Mesenchymal stem cell (in vitro differentiated cells and primary cell): ENCODE measurements around the gene SGCG.
A peak's percentile ranks its signal among the peaks of the same experiment; 100 is the strongest.

Experiments used
- DNase-seq: peaks from one replicate; pipeline ENCODE4 v3.0.0-alpha.2; 2013
- H2AFZ ChIP-seq: one replicate; pipeline ENCODE4 v1.6.1; 2013; ENCODE audit warnings: low read depth, mild to moderate bottlenecking, control low read depth, inconsistent platforms, low read length, moderate library complexity
- H2AK5ac ChIP-seq: 2 replicates; pipeline ENCODE4 v1.6.1; 2013; ENCODE audit warnings: low read length, moderate library complexity, mild to moderate bottlenecking, inconsistent platforms; ENCODE audit not compliant: severe bottlenecking
- H2BK120ac ChIP-seq: one replicate; pipeline ENCODE4 v1.6.1; 2013; ENCODE audit warnings: low read depth, mild to moderate bottlenecking, inconsistent platforms, low read length, moderate library complexity
- H2BK12ac ChIP-seq, 2 experiments: one replicate each; pipeline ENCODE4 v1.6.1; 2013; ENCODE audit warnings: inconsistent platforms in 2 of 2, low read length in 2 of 2, mild to moderate bottlenecking in 2 of 2, moderate library complexity in 2 of 2, control low read depth in 1 of 2
- H2BK15ac ChIP-seq: one replicate; pipeline ENCODE4 v1.6.1; 2013; ENCODE audit warnings: mild to moderate bottlenecking, low read depth, inconsistent platforms; ENCODE audit not compliant: poor library complexity, severe bottlenecking
- H2BK5ac ChIP-seq: 2 replicates; pipeline ENCODE4 v1.6.1; 2013; ENCODE audit warnings: low read depth, mild to moderate bottlenecking, low read length, control low read depth, inconsistent platforms; ENCODE audit not compliant: poor library complexity, severe bottlenecking
- H3K14ac ChIP-seq, 2 experiments: one replicate each; pipeline ENCODE4 v1.6.1; 2013; ENCODE audit warnings: inconsistent platforms in 2 of 2, low read length in 2 of 2, control low read depth in 1 of 2, mild to moderate bottlenecking in 1 of 2, moderate library complexity in 1 of 2
- H3K18ac ChIP-seq, 2 experiments: one replicate each; pipeline ENCODE4 v1.6.1; 2013; ENCODE audit warnings: inconsistent platforms in 2 of 2, low read length in 2 of 2, control low read depth in 1 of 2, low read depth in 1 of 2, mild to moderate bottlenecking in 1 of 2
- H3K23ac ChIP-seq, 2 experiments: one replicate each; pipeline ENCODE4 v1.6.1; 2013; ENCODE audit warnings: inconsistent platforms in 2 of 2, low read length in 2 of 2, mild to moderate bottlenecking in 2 of 2, moderate library complexity in 2 of 2, control low read depth in 1 of 2
- H3K27ac ChIP-seq: 2 replicates; pipeline ENCODE4 v1.5.1; 2013; ENCODE audit warnings: mild to moderate bottlenecking, moderate library complexity, low read length, control low read depth, inconsistent platforms; ENCODE audit not compliant: poor library complexity, severe bottlenecking
- H3K27me3 ChIP-seq, 2 experiments: 2 replicates each; pipeline versions ENCODE4 v1.6.1 to v1.7.0; 2013; ENCODE audit warnings: low read length in 2 of 2, mild to moderate bottlenecking in 2 of 2, moderate library complexity in 2 of 2, control low read depth in 1 of 2, inconsistent platforms in 1 of 2; ENCODE audit not compliant: control insufficient read depth in 1 of 2, insufficient read depth in 1 of 2
- H3K36me3 ChIP-seq, 2 experiments: 2 replicates each; pipeline versions ENCODE4 v1.6.1 to v1.7.0; 2013; ENCODE audit warnings: low read length in 2 of 2, control low read depth in 1 of 2, inconsistent platforms in 1 of 2, low read depth in 1 of 2, mild to moderate bottlenecking in 1 of 2; ENCODE audit not compliant: insufficient read depth in 2 of 2, control insufficient read depth in 1 of 2
- H3K4ac ChIP-seq, 2 experiments: one replicate each; pipeline ENCODE4 v1.6.1; 2013; ENCODE audit warnings: inconsistent platforms in 2 of 2, low read length in 2 of 2, mild to moderate bottlenecking in 2 of 2, moderate library complexity in 2 of 2, control low read depth in 1 of 2, low read depth in 1 of 2
- H3K4me1 ChIP-seq: 2 replicates; pipeline ENCODE4 v1.6.1; 2013; ENCODE audit warnings: low read depth, low read length, control low read depth; ENCODE audit not compliant: control insufficient read depth, insufficient read depth
- H3K4me2 ChIP-seq: 2 replicates; pipeline ENCODE4 v1.6.1; 2013; ENCODE audit warnings: low read length, mild to moderate bottlenecking, inconsistent platforms; ENCODE audit not compliant: poor library complexity, severe bottlenecking
- H3K4me3 ChIP-seq, 2 experiments: 2 replicates each; pipeline versions ENCODE4 v1.5.1 to v1.7.0; 2013; ENCODE audit warnings: low read length in 2 of 2, mild to moderate bottlenecking in 2 of 2, control low read depth in 1 of 2, low read depth in 1 of 2; ENCODE audit not compliant: insufficient read depth in 1 of 2
- H3K79me1 ChIP-seq: replicated peaks from 2 replicates; pipeline ENCODE4 v1.6.1; 2013; ENCODE audit warnings: mild to moderate bottlenecking, control low read depth, low read length, inconsistent platforms; ENCODE audit not compliant: poor library complexity, severe bottlenecking
- H3K9ac ChIP-seq: 2 replicates; pipeline ENCODE4 v1.7.0; 2013; ENCODE audit warnings: mild to moderate bottlenecking, low read length, moderate library complexity
- H3K9me3 ChIP-seq: 2 replicates; pipeline ENCODE4 v1.7.0; 2013; ENCODE audit warnings: mild to moderate bottlenecking, low read length; ENCODE audit not compliant: control insufficient read depth
- H4K8ac ChIP-seq: one replicate; pipeline ENCODE4 v1.6.1; 2013; ENCODE audit warnings: inconsistent platforms, mild to moderate bottlenecking, low read length, moderate library complexity
- H4K91ac ChIP-seq: one replicate; pipeline ENCODE4 v1.6.1; 2013; ENCODE audit warnings: mild to moderate bottlenecking, low read length, inconsistent platforms
- WGBS: methylation state at CpG from one replicate; pipeline ENCODE4 v1.1.7; 2013; ENCODE audit warnings: mixed read lengths; 5-methylcytosine and 5-hydroxymethylcytosine counted together

SGCG gene

DNA sequence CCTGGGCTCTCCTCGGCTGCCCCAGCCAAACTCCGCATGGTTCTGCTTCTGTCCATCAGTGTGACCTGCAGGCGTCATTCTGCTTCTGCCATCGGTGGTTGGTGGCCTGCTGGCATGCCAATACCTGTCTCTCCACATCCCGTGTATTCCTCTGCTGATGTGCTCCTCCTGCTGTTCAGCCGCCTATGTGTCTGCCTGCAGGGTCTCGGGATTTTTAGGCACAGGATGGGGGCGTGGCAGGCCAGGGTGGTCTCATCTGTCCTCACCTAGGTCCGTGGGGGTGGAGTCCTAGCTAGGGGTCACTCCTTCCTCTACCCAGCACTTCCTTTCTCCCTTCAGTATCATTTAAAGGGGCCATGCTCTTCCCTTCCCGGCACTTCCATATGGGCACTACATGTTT, 33.0 kb upstream of the SGCG start:
- Histone ChIP-seq H2BK15ac (no peak overlapping the region), H3K27me3 (no peaks in the 10 kb centered on the region), H3K4me3 (no peak overlapping the region)

DNA sequence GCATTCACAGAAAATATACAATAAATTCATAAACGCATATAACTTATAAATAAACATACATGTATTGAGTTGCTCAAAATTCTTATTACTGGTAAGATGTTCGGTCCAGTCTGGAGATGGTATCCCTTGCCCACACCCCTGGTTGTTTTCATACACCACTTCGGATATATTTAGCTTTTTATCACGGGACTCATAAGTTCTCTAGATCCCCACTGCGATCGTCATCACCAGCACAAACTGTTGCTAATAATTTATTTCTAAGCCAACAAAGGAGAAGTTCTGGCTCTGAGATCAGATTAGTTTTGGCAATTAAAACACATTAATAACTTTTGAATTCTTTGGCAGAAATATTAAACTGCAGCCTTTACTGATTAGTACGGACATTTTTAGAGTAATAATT, 23.0 kb upstream of the SGCG start:
- no peak overlapping the region for H2BK5ac ChIP-seq

More for the DNA sequence above, 33.0 kb upstream of the SGCG start:
- Histone ChIP-seq H3K36me3 (no peaks in the 10 kb centered on the region), H3K9me3 (peaks cover under 1% of the 10 kb centered on the region), H3K4ac (no peak overlapping the region), H2BK12ac (no peak overlapping the region), H3K14ac (no peak overlapping the region), H3K23ac (no peak overlapping the region), H3K27ac (no peak overlapping the region), H3K4me2 (no peak overlapping the region), H2BK120ac (no peak overlapping the region), H4K91ac (no peak overlapping the region), H2AFZ (no peak overlapping the region), H4K8ac (no peak overlapping the region), H3K79me1 (no peaks in the 10 kb centered on the region), H3K4me1 (no peaks in the 10 kb centered on the region), H2AK5ac (no peak overlapping the region), H3K18ac (no peak overlapping the region), H3K9ac (no peak overlapping the region), H2BK5ac (no peak overlapping the region)
- no peak for DNase-seq
- WGBS: 73% methylated on average over 9 of the region's 10 CpGs

GRCh38 chr13:23159205-23159759, 21.5 kb upstream of the SGCG start:
- Histone ChIP-seq H4K91ac (no peak overlapping the region), H3K18ac (no peak overlapping the region), H2BK12ac (no peak overlapping the region), H3K9me3 (peaks cover under 1% of the 10 kb centered on the region), H2BK5ac (no peak overlapping the region), H3K27ac (no peak overlapping the region), H3K4me1 (peaks cover 10% of the 10 kb centered on the region), H3K23ac (no peak overlapping the region), H3K4me2 (peak overlapping the region; percentile 56), H3K79me1 (no peaks in the 10 kb centered on the region), H2BK15ac (no peak overlapping the region), H2BK120ac (no peak overlapping the region), H4K8ac (no peak overlapping the region), H3K36me3 (no peaks in the 10 kb centered on the region), H2AFZ (no peak overlapping the region), H3K9ac (peak overlapping the region; percentile 36), H3K14ac (no peak overlapping the region), H3K4ac (no peak overlapping the region), H3K27me3 (peaks cover 17 to 30% of the 10 kb centered on the region in 2 experiments), H2AK5ac (no peak overlapping the region), H3K4me3 (peak overlapping the region; percentile 47 to 68)
- no peak for DNase-seq
- 9% methylated on average over 22 of the region's 25 CpGs for WGBS

More for the DNA sequence above, 23.0 kb upstream of the SGCG start:
- H3K23ac ChIP-seq: no peak overlapping the region
- no peak overlapping the region for H2BK12ac ChIP-seq
- 98% methylated on average over 5 of the region's 7 CpGs for WGBS
- H2AK5ac ChIP-seq: no peak overlapping the region
- no peak overlapping the region for H4K8ac ChIP-seq
- H3K4me1 ChIP-seq: peaks cover 10% of the 10 kb centered on the region
- H3K4me3 ChIP-seq: no peak overlapping the region
- H3K79me1 ChIP-seq: no peaks in the 10 kb centered on the region
- no peak overlapping the region for H3K27ac ChIP-seq
- no peak overlapping the region for H4K91ac ChIP-seq
- H3K9me3 ChIP-seq: peaks cover 9% of the 10 kb centered on the region
- H2BK15ac ChIP-seq: no peak overlapping the region
- H3K14ac ChIP-seq: no peak overlapping the region
- H3K18ac ChIP-seq: no peak overlapping the region
- H3K4ac ChIP-seq: no peak overlapping the region
- DNase-seq: no peak
- no peak overlapping the region for H2BK120ac ChIP-seq
- no peak overlapping the region for H3K9ac ChIP-seq
- H3K4me2 ChIP-seq: no peak overlapping the region
- peaks cover 17 to 30% of the 10 kb centered on the region in 2 experiments for H3K27me3 ChIP-seq
- H2AFZ ChIP-seq: no peak overlapping the region
- H3K36me3 ChIP-seq: no peaks in the 10 kb centered on the region

DNA sequence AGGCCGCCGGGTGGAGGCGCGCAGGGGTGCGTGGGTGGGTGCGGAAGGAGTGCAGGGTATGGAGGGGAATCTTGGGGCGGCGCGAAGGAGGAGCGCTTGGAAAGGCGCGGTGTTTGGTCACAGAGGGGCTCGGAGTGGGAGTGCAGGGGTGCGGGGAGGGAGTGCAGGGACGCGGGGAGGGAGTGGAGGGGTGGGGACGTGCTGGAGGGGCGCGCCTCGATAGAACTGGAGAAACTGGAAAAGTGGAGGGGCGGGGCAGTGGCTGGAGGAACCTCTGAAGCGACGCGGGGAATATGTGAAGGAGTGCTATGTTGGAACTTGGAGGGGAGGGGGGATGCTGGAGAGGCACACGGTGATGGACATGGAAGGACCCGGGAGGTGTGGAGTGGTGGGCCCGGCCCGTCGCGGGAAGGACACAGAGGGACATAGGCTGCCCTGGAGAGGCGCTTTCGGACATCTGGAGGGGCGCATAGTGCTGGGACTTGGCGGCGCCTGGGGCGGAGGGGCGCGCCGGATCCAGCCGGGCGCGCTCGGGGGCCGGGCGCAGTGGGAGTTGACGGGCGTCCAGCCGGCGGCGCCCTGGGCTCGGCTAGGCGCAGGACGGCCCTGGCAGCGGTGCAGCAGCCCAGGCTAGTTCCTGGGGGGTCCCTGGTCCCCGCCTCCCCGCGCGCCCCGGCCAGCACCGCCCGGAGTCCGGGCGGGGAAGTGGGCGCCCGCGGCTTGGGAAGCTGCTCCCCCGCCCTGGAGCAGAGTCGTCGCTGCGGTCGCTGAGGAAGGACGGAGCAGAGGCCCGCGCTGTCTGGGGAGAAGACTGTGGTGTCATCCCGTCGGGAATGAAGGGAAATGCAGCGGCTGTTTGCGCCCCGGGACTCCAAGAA, 20.8 kb upstream of the SGCG start:
- Histone ChIP-seq H2BK12ac (no peak overlapping the region), H2BK120ac (no peak overlapping the region), H3K18ac (no peak overlapping the region), H2AK5ac (no peak overlapping the region), H3K4me3 (peak overlapping the region; percentile 47 to 68), H3K36me3 (no peaks in the 10 kb centered on the region), H3K9me3 (no peaks in the 10 kb centered on the region), H3K27me3 (peaks cover 17 to 30% of the 10 kb centered on the region in 2 experiments), H3K9ac (peak overlapping the region; percentile 36), H3K4me1 (peaks cover 10% of the 10 kb centered on the region), H2BK15ac (no peak overlapping the region), H4K91ac (no peak overlapping the region), H3K14ac (no peak overlapping the region), H3K23ac (no peak overlapping the region), H3K4me2 (peak overlapping the region; percentile 56), H4K8ac (no peak overlapping the region), H2AFZ (no peak overlapping the region), H3K79me1 (no peaks in the 10 kb centered on the region), H3K4ac (no peak overlapping the region), H3K27ac (no peak overlapping the region), H2BK5ac (no peak overlapping the region)
- 1% methylated on average over 77 of the region's 79 CpGs for WGBS
- no peak for DNase-seq
